Loucy (cell line): Measurements from ENCODE around the gene SETD2.

Experiments
- H2AFZ ChIP-seq: fragments of 200-600 bp; sonication (generic); 2 replicates; pipeline ENCODE4 v1.6.0; 2016; ENCODE audit warnings: antibody characterized with exemption, mild to moderate bottlenecking, low read length, moderate library complexity
- H3F3A ChIP-seq: fragments of 200-600 bp; 2 replicates; pipeline ENCODE4 v1.6.0; 2016; ENCODE audit warnings: antibody characterized with exemption, low read depth, mild to moderate bottlenecking
- H3K27me3 ChIP-seq: fragments of 200-600 bp; sonication (generic); 2 replicates; pipeline ENCODE4 v1.6.1; 2014; ENCODE audit warnings: low read length, mild to moderate bottlenecking; ENCODE audit not compliant: insufficient read depth, poor library complexity, severe bottlenecking
- H3K36me3 ChIP-seq: fragments of 200-600 bp; sonication (generic); 2 replicates; pipeline ENCODE4 v1.6.1; 2016; ENCODE audit warnings: low read length; ENCODE audit not compliant: insufficient read depth
- H3K4me1 ChIP-seq: fragments of 200-600 bp; sonication (generic); 2 replicates; pipeline ENCODE4 v1.5.1; 2014; ENCODE audit warnings: low read length, mild to moderate bottlenecking; ENCODE audit not compliant: insufficient read depth, poor library complexity, severe bottlenecking
- H3K4me2 ChIP-seq: fragments of 200-600 bp; sonication (generic); 2 replicates; pipeline ENCODE4 v1.6.0; 2014; ENCODE audit warnings: antibody characterized with exemption, low read length, low read depth, mild to moderate bottlenecking; ENCODE audit not compliant: poor library complexity, severe bottlenecking
- H3K4me3 ChIP-seq: fragments of 200-600 bp; sonication (generic); 2 replicates; pipeline ENCODE4 v1.5.1; 2014; ENCODE audit warnings: low read length, mild to moderate bottlenecking, mixed read lengths; ENCODE audit not compliant: poor library complexity, severe bottlenecking
- H3K79me2 ChIP-seq: fragments of 200-600 bp; sonication (generic); 2 replicates; pipeline ENCODE4 v1.6.1; 2014; ENCODE audit warnings: low read length; ENCODE audit not compliant: insufficient read depth
- H3K9ac ChIP-seq: fragments of 200-600 bp; sonication (generic); 2 replicates; pipeline ENCODE4 v1.6.0; 2014; ENCODE audit warnings: mild to moderate bottlenecking, low read depth, low read length, moderate library complexity; ENCODE audit not compliant: poor library complexity, severe bottlenecking
- H3K9me2 ChIP-seq: fragments of 200-600 bp; sonication (generic); replicated peaks from 2 replicates; pipeline ENCODE4 v1.6.1; 2016; ENCODE audit warnings: low read depth, low read length, mixed read lengths
- H3K9me3 ChIP-seq: fragments of 200-600 bp; sonication (generic); 2 replicates; pipeline ENCODE4 v1.6.1; 2014; ENCODE audit warnings: mild to moderate bottlenecking, antibody characterized with exemption, low read length, low read depth; ENCODE audit not compliant: insufficient read depth
- H4K20me1 ChIP-seq: fragments of 200-600 bp; sonication (generic); 2 replicates; pipeline ENCODE4 v1.6.0; 2014; ENCODE audit warnings: antibody characterized with exemption, low read length, mild to moderate bottlenecking; ENCODE audit not compliant: insufficient read depth, poor library complexity, severe bottlenecking
- EZH2phosphoT487 ChIP-seq: fragments of 200-600 bp; IDR thresholded peaks from 2 replicates; pipeline ENCODE4 v1.6.1; 2018; ENCODE audit warnings: antibody characterized with exemption, mild to moderate bottlenecking, moderate library complexity, borderline replicate concordance
- TF ChIP-seq, protein P1 (sequence below): fragments of 200-600 bp; sonication (generic); conservative IDR thresholded peaks from 2 replicates; pipeline ENCODE4 v1.5.1; 2014; ENCODE audit warnings: mild to moderate bottlenecking, antibody characterized with exemption, low read length

Gene SETD2

DNA sequence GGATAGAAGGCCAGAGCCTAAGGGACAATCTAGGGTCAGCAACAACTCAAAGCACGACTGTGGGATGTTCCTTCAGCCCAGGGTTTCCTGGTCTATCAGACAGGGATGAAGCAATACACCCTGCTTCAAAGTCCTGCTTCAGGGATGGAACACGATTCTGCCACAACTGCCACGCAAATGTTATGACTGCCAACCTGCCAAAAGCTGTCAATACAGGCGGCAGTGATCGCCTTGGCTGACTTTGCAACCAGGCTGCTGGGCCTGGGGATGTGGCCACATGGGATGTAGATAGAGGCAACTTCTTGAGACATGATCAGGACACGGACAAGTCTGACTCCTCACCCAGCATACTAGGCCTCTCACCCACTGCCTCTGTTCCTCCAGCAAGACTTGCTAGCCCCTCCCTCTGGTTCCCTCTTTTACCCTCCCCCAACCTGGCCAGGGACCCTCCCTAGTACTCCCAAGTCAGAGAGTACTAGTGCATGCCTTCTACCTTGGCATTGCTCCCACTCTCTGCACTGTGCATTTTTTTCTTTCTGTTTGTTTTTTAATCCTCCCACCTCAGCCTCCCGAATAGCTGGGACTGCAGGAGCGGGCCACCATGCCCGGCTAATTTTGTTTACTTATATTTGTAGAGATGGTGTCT, 195.0 kb downstream of the SETD2 start:
- peaks cover 62% of the 10 kb centered on the region for H3K4me1 ChIP-seq
- H3K9me2 ChIP-seq: no peaks in the 10 kb centered on the region
- H3K4me3 ChIP-seq: no peak overlapping the region
- H3K4me2 ChIP-seq: peak overlapping the region; percentile 74
- H3K9me3 ChIP-seq: no peaks in the 10 kb centered on the region
- H3K27me3 ChIP-seq: no peaks in the 10 kb centered on the region
- no peak overlapping the region for H2AFZ ChIP-seq
- TF ChIP-seq EZH2phosphoT487: no peak
- TF ChIP-seq, protein P1, sequence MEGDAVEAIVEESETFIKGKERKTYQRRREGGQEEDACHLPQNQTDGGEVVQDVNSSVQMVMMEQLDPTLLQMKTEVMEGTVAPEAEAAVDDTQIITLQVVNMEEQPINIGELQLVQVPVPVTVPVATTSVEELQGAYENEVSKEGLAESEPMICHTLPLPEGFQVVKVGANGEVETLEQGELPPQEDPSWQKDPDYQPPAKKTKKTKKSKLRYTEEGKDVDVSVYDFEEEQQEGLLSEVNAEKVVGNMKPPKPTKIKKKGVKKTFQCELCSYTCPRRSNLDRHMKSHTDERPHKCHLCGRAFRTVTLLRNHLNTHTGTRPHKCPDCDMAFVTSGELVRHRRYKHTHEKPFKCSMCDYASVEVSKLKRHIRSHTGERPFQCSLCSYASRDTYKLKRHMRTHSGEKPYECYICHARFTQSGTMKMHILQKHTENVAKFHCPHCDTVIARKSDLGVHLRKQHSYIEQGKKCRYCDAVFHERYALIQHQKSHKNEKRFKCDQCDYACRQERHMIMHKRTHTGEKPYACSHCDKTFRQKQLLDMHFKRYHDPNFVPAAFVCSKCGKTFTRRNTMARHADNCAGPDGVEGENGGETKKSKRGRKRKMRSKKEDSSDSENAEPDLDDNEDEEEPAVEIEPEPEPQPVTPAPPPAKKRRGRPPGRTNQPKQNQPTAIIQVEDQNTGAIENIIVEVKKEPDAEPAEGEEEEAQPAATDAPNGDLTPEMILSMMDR: no peak
- no peak overlapping the region for H3K9ac ChIP-seq
- H4K20me1 ChIP-seq: peaks cover 79% of the 10 kb centered on the region
- H3F3A ChIP-seq: peaks cover 8% of the 10 kb centered on the region
- H3K79me2 ChIP-seq: peaks cover 90% of the 10 kb centered on the region
- peaks cover 30% of the 10 kb centered on the region; the same call in 1 of the 2 replicates for H3K36me3 ChIP-seq

DNA sequence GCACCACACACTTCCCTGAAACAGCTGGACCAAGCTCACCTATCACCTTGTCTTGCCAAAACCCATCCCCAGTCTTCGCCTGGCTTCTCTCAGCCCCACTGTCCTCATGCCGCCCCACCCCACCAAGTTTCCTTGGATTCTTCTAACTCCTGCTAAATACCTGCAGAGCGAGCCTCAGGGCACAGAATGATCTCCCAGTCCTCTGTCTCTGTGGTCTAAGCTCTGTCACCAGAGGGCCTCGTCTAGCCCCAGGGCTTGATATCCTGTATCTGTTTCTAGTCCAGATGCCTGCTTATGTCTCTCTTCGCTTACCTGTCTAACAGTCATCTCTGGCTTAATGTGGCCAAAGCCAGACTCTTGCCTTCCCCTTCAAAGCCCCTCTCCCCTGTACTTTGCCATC, 197.1 kb downstream of the SETD2 start:
- H3F3A ChIP-seq: no peaks in the 10 kb centered on the region
- peak overlapping the region; percentile 27 for H3K4me2 ChIP-seq
- no peaks in the 10 kb centered on the region for H3K9me3 ChIP-seq
- peaks cover 38% of the 10 kb centered on the region; the same call in 1 of the 2 replicates for H3K36me3 ChIP-seq
- TF ChIP-seq, protein P1: peak; percentile 57
- TF ChIP-seq EZH2phosphoT487: no peak
- no peaks in the 10 kb centered on the region for H3K27me3 ChIP-seq
- H3K9me2 ChIP-seq: no peaks in the 10 kb centered on the region
- H3K9ac ChIP-seq: peak overlapping the region; percentile 52
- peaks cover 57% of the 10 kb centered on the region for H3K4me1 ChIP-seq
- no peak overlapping the region for H2AFZ ChIP-seq
- peaks cover 84% of the 10 kb centered on the region for H3K79me2 ChIP-seq
- H4K20me1 ChIP-seq: peaks cover 64% of the 10 kb centered on the region
- no peak overlapping the region for H3K4me3 ChIP-seq
